HG02571 (cell line): ENCODE measurements around the gene ECM2.
"Not testable (repeated sequence)": the region's sequence is repeated elsewhere in the genome, so short reads cannot be mapped to it uniquely, and the experiment has no call there.

Experiments
- ATAC-seq: cut with Tn5 transposase; IDR thresholded peaks from one replicate; pipeline ENCODE4 v1.9.1; 2021; ENCODE audit warnings: mild to moderate bottlenecking, moderate library complexity; ENCODE audit not compliant: unreplicated experiment

ECM2 gene

DNA sequence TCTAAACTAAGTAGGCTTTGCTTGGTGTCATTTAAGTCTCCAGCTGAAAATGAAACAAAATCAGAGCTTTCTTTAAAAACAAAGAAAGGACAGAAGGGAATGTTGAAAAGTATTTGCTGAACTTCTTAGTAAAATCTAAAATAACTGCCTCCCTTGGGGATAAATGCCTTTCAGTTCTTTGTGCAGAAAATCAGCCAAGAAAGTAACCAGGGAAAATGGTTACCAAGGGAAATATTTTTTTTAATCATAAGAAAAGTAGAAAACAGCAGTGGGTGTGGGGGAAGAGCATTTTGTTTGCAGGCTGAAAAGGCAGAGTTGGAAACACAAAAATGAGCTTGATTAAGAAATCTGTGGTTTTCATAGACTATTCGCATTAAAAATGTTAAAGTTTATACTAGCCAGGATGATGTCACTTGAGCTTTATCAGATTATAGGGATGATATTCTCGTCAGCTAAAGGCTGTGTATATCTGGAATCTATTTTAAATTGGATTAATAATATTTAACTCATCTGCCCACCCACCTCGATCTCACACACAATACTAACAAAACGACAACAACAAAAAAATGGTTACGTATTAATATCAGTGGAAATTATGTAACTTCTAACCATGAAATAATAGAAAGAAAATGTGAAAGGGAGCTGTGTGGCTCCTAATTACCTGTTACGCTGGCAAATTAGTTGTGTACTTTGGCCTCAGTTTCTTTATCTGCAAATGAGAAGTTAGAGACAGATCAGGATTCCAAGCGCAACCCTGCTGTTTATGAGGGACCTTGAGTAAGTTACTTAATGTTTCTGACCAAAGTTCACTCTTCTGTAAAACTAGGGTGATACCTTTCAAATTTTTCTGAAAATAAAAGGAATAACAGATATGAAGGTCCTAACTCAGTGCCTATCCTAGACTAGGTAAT, at the start of gene ECM2:
Gene ECM2 (minus strand): TSS at position 51 of the 911 bp plus-strand sequence. CDS start 13,124 bp downstream, outside the sequence.
- ATAC-seq: no peak

DNA sequence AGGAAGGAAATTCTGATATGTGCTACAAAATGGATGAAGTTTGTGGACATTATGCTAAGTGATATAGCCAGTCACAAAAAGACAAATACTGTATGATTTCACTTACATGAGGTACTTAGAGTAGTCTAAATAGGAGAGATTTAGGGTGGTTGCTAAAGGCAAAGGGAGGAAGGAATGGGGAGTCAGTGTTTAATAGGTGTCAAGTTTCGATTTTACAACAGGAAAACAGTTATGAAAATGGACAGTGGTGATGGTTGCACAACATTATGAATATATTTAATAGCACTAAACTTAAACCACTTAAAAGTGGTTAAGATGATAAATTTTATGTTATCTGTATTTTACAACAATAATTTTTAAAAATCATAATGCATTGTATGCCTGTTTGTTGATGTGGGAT, 40.4 kb upstream of the ECM2 start:
- no peak for ATAC-seq

DNA sequence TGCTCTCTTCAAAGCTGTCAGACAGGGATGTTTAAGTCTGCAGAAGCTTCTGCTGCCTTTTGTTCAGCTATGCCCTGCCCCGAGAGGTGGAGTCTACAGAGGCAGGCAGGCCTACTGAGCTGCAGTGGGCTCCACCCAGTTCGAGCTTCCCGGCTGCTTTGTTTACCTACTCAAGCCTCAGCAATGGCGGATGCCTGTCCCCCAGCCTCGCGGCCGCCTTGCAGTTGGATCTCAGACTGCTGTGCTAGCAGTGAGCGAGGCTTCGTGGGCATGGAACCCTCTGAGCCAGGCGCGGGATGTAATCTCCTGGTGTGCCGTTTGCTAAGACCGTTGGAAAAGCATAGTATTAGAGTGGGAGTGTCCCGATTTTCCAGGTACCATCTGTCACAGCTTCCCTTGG, 37.8 kb upstream of the ECM2 start:
- ATAC-seq: not testable (repeated sequence)

DNA sequence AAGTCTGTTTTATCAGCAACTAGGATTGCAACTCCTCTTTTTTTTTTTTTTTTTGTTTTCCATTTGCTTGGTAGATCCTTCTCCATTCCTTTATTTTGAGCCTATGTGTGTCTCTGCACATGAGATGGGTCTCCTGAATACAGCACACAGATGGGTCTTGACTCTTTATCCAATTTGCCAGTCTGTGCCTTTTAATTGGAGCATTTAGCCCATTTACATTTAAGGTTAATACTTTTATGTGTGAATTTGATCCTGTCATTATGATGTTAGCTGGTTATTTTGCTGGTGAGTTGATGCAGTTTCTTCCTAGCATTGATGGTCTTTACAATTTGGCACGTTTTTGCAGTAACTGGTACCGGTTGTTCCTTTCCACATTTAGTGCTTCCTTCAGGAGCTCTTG, 36.1 kb upstream of the ECM2 start:
- not testable (repeated sequence) for ATAC-seq

DNA sequence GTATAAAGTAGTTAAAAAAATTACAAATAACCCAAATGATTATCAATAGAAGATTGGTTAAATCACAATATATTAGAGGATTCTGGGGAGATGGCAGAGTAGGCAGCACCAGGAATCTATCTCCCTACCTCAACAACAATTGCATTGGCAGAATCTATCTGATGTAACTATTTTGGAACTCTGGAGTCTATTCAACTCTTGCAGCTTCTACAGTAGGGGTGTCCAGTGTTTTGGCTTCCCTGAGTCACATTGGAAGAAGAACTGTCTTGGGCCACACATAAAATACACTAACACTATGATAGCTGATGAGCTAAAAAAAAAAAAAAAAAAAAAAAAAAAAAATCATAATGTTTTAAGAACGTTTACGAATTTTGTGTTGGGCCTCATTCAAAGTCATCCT, 29.2 kb upstream of the ECM2 start:
- ATAC-seq: no peak

DNA sequence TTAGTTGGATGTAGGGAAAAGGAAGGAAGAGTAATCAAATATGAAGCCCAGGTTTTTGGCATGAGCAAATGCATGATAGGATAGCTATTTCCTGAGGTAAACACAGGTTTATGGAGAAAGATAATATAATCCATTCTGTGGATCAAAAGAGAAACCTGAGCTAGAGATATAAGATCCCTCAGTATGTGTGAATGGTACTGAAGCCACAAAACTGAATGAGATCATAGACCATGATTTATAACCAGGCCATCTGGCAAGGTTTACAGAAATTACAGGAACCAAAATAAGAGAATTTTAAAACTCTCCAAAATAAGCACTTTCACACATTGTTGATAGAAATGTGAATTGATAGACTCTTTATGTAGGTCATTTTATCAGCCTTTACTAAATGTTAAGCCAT, 28.7 kb upstream of the ECM2 start:
- ATAC-seq: no peak

DNA sequence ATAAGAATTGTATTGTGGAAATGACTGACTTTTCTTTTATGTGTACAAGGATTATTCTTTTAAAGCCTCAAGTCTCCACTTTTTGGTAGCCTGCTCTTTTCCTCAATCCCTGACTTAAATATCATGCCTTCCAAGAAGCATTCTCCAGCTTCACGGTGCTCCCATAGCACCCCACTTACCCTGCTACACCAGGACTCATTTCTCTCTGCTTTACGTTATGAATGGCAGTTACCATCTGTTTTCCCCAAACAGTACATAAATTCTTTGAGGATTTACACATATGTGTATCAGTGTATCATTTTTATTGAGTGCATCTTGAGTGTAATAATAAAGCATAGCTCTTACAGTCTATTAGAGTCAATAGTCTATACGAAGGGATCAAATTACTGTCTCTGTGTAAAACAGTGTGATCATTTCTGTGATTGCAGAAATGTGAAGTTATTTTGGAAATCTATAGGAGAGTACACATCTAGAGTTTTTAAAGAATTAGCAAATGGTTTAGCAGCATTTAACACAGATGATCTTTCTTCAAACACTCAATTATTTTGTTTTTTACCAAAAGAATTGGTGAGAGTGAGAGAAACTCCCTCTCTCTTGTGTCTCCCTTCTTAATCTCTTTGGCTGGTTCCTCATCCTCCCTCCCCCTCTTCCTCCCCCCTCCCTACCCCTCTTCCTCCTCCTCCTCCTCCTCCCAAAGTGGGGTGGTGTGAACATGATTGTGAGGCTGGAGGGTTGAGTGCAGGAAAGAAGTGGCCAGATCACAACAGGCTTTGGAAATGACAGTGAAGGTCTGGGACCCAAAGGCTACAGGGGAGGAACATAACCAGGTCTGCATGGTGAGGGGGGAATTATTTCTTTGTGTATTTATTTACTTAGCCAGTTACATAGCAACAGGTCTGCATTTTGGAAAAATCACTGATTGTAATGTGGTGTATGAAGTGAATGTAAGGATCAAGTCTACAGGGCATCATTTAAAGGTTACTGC, 27.6 kb upstream of the ECM2 start:
- no peak for ATAC-seq

DNA sequence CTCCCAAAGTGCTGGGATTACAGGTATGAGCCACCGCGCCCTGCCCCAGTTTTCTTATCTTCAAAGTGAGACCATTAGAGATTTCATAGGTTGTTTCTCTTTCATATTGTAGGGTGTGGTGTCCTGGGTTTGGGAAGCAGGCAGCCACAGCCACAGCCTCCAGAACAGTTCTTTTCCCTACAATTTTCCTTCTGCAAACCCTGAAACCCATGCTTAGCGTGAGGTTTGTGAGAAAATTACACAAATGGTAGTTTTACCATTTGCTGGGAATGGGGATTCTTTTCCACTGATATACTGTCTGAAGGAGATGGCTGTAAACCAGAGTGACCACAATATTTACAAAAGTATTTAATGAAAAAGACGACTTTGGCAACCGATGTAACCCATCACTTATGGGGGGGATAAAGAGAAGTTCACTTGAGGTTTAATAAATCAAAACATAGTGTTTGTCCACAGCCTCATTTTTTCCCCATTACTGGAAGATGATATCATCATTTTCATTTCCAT, 26.7 kb upstream of the ECM2 start:
- ATAC-seq: no peak

DNA sequence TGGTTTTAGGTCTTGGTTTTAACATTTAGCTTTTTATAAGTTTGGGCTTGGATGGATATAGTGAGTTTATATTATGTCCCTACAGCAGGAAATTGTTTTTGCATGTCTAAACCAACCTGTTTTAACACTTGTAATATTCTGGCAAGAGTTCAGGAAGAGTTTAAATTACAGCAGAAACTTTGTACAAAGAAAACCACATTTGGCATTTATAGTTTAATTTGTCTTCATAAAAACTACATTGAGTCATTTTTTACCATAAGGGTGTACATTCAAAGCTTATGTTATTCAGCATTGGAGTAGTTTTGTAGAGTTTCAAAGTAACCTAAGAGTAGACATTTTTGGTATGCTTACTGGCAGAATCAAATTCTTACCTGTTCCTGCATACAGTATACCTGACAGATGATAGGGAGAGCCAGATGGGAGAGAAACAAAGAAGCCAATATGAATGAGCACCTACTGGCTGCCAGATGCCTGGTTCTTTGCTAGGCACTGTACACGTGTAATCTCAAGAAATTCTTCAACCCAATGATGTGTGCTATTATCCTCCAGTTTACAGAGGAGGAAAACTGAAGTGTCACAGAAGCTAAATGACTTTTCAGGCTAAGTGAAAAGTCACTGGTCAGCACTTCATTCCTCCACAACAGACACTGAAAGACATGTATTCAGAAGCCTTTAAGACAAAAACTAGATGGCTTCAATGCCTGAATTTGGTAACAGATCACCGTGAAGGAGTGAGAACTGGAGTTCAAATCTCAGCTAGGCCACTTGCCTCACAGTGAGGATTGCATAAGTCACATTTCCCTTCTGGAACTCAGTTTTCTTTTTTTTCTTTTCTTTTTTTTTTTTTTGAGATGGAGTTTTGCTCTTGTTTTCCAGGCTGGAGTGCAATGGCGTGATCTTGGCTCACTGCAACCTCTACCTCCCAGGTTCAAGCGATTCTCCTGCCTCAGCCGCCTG, 25.9 kb upstream of the ECM2 start:
- ATAC-seq: no peak

DNA sequence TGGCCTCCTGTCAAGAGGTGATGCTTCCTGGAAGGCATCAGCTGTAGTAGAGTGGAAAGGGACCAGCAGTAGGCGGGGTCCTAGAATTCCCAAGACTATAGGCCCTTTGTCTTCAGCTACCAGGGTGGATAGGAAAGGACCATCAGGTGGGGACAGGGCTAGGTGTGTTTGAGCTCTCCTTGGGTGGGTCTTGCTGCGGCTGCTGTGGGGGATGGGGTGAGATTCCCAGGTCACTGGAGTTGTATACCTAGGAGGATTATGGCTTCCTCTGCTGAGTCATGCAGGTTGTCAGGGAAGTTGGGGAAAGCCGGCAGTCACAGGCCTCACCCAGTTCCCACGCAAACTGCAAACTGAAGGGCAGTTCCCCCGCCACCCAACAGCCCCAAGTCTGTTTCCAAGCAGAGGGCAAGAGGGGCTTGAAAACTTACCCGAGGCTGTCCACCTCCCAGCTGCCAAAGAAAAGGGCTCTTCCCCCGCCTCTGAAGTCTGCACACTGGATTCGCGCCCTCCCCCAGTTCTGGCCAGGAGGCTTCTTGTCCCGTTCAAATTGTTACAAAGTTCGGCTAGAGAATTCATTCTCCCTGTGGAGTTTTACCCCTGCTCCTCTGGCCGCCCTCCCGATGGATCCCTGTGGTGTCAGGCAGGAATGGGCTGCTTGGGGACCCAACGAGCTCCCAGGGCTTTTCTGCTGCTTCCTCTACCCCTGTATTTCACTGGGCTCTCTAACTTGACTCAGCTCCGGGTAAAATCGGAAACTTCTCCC, 23.0 kb upstream of the ECM2 start:
- ATAC-seq: no peak

DNA sequence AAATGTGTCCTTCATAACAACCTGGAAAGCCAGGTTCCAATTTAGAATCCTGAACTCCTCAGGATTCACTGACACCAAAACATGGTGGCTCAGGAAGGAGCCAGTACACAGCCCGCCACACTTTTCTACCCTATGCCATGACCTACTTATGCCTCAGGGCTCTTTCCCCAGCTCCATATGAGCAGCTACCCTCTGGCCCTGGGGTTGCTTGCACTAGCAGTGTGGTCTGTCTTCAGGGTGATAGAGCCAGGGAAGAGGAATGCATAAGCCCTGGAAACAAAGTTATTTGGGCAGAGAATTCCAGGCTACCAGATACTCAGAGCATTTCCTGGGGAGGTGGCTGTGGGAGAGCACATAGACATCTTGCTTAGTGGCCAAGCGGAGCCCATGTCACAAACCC, 15.0 kb upstream of the ECM2 start:
- ATAC-seq: no peak

DNA sequence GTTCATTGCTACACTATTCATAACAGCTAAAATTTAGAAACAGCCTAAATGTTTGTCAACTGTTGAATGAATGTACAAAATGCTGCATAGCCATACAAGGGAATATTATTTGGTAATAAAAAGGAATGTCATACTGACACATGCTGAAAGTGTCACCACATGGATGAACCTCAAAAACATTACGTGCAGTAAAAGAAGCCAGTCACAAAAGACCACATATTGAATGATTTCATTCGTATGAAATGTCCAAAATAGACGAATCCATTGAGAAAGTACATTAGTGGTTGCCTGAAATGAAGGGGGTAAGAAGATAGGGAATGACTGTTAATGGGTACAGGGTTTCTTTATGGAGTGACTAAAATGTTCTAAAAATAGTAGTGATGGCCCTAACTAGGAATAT, 11.6 kb upstream of the ECM2 start:
- ATAC-seq: no peak

DNA sequence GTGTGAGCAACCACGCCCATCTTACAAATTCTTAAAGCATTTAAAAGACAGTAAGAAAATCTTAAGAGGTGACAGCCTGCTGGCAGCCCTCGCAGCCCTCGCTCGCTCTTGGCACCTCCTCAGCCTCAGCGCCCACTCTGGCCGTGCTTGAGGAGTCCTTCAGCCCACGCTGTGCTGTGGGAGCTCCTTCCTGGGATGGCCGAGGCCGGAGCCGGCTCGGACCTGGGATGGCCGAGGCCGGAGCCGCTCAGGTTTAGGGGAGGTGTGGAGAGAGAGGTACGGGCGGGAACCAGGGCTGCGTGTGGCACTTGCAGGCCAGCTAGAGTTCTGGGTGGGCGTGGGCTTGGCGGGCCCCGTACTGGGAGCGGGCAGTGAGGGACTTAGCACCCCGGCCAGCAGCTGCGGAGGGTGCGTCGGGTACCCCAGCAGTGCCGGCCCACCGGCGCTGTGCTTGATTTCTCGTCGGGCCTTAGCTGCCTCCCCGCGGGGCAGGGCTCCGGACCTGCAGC, 9.3 kb upstream of the ECM2 start:
- no peak for ATAC-seq

DNA sequence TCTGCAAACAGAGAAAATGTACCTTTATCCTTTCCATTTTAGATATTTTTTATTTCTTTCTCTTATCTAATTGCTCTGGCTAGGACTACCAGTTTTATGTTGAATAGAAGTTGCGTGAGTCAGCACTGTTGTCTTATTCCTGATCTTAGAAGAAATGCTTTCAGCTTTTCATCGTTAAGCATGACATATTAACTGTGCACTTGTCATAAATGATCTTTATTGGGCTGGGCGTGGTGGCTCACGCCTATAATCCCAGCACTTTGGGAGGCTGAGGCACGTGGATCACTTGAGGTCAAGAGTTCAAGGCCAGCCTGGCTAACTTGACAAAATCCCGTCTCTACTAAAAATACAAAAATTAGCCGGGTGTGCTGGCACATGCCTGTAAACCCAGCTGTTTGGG, 8.2 kb upstream of the ECM2 start:
- no peak for ATAC-seq

DNA sequence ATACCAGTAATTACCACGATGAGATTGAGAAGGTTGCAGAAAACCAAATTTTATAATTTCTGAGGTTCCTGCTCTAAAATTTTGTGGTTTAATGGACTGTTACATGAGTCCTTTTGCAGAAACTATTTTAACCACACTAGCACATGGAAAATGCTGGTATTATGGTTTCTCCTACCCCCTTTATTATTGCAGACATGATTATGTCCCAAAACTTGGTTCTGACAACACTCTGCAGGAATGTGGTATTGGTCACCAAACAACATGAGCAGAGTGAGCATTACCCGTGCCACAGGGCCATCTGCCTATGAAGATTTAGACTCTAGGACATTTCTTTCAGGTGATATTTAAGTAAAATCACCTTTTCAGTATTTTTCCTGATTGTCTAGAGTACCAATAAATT, 2.8 kb upstream of the ECM2 start:
- ATAC-seq: no peak

DNA sequence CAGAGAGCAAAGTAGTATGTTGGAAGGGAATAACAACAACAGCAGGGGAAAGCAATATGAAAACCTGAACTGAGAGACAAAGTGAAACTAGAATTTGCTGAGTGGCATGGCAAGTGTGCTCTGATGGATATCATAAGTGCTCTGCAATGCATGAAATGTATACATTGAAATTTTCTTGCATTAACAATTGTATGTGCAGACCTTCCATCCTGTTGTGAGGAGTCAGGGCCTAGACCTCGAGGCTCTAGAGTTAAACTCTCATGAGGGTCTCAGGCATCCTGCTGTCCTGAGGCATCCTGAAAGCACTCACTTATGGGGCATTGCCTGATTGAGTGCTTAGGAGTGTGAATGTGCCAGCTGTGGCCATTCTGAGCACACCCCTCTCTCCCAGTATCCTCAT, 1.1 kb downstream of the ECM2 start:
- no peak for ATAC-seq

DNA sequence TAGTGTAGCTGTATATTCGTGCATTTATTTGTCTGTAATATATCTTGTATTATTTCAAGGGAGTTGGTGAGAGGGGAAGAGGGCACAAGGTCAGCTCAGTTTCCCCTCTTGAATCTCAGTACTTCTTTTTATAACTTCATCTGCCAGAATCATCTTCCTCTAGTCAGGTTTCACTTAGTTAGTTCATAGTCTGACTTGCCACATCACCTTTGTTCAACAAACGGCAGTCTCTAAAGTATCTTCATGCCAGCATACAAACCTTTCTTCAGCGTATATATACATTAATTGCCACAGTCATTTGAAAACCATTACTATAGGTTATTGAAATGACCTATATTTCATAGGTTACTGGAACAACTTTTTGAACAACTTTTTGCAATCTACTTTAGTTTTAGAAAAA, 1.6 kb downstream of the ECM2 start:
- no peak for ATAC-seq

DNA sequence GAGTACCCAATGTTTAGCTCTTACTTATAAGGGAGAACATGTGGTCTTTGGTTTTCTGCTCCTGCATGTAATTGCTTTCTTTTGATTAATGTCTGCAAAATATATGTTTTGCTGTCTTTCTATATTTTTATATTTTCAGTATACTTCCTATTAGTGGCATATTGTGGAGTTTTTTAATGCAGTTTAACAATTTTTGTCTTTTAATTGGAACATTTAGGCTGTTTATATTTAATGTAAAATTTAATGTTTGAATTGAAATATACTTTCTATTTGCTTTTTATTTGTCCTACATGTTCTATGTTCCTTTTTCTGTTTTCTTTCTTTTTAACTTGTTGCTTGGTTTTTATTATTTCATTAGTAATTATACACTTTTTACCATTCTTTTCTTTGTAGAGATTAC, 4.9 kb downstream of the ECM2 start:
- ATAC-seq: no peak

DNA sequence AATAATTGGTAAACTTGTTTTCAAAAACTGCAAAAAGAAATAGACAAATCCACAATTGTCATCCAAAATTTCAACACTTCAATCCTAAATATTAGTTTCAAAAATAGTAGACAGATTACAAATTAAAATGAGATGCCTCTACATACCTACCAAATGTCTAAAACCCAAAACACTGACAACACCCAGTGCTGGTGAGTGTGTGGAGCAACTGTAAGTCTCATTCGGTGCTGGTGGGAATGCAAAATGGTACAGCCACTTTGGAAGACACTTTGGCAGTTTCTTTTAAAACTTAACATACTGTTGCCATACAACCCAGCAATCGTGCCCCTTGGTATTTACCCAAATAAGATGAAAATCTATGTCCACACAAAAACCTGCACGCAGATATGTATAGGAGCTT, 6.7 kb downstream of the ECM2 start:
- ATAC-seq: no peak

DNA sequence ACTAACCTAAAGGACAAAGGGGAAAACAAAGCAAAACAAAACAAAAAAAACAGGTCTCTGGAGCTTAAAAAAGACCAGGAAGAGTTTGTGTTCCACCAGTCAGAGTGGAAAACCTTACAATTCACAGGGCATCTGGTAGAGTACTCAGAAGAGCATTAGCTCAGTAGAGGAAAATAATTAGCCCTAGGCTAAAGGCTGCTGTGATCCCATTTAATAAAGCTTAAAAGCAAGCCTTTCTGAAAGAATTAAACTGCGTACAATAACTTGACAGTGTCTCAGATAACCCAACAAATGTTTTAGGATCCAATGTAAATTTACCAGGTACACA, 7.3 kb downstream of the ECM2 start:
- no peak for ATAC-seq
